ENCODE results near the gene ADAT3.
A peak's percentile ranks its signal among the peaks of the same experiment; 100 is the strongest.

ADAT3 gene

DNA sequence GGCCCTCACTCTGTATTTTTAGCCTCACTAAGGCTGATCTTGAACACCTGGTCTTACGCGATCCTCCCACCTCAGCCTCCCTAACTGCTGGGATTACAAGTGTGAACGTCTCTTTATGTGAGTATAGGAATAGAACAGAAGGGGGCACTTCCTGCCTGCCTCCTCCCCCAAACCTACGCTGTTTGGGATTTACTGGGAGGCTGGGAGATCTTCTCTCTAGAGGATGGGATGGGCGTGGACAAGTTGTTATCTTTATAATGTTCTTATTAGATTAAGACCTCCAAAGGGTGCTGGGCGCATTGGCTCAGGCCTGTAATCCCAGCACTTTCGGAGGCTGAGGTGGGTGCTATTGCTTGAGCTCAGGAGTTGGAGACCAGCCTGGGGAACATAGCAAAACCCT lies 32.9 kb downstream of the ADAT3 start:
- no peak for DNase-seq (ENCODE audit: low read depth)

DNA sequence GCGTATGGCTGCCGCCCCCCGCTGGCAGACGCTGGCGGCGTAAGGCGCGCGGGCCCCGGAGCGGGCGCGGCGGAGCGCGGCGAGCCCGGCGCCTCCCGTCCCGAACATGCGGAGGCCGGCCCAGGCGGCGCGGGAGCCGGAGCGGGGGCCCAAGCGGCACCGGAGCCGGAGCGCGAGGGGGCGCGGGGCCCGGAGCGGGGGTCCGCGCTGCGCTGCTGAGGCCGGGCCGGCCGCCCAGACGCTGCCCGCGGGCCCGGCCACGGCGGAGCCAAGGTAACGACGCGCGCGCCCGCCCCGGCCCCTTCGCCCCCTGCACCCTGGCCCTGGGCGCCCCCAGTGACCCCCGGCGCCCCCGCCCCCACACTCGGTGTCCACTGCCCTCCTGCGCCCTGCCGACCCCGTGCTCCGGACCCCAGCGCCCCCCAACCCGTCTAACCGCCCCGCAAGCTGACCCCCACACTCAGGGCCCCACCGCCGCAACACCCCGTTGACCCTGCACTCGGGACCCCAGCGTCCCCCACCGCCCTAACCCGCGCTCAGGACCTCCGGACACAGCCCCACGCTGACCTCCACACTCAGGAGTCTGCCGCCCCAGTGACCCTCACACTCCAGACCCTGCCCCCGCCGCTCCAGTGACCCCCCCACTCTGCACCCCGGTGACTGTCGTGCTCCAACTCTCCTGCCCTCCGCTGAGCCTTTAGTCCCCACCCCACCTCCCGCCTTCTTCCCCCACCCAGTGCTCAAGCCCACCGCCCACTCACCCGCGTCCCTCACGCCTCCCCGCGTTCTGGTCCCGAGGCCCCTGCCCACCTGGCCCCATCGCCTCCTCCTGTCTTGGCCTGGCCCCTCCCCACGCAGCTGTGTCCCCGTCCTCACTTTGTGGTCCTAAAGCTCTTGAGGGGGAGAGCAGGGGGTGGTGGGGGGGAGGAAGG lies 36.2 kb downstream of the ADAT3 start, which contains the start of gene CSNK1G2:
CSNK1G2 (plus strand) TSS at position 27 of the 932 bp plus-strand sequence. CDS start 28,601 bp downstream, outside the sequence.
- DNase-seq (ENCODE audit: low read depth), result no peak

DNA sequence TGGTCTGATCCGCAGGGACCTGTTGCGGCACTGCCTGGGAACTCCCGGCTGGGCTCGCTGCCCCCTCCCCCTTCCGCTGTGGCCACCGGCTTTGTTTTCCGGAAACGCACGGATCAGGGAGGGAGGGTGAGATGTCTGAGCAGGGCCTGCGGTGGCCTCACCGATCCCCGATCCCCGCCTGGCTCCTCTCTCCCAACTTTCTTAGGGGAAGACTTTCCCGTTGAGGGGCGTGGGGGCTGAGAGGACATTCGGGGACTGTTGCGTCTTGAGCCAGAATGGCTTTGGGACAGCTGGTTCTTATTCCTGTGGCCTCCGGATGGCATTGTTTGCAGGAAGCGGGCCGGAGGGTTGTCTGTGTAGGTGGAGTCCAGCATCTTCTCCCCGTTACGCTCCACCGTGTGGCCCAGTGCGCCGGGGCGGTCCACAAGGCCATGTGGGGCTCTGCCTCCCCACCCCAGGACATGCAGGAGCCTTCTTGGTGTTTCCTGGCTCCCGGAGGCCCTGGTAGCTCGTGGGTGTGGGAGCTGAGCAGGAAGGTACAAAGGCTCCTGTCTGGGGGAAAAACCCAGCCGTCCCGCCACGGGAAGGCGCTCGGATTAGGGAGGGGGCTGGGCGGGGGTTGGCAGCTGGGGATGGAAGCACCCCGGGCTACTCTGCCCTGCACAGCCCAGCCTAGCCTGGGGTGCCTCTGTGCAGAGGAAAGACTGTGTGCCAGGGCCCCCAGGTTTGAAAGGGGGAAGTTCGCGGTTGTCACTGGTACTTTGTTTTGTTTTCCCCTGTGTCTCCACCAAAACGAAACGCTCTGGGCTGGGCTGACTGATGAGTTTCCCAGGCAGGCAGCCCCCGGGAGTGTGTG lies 37.1 kb downstream of the ADAT3 start:
- peak; percentile 27 for DNase-seq (ENCODE audit: low read depth)

DNA sequence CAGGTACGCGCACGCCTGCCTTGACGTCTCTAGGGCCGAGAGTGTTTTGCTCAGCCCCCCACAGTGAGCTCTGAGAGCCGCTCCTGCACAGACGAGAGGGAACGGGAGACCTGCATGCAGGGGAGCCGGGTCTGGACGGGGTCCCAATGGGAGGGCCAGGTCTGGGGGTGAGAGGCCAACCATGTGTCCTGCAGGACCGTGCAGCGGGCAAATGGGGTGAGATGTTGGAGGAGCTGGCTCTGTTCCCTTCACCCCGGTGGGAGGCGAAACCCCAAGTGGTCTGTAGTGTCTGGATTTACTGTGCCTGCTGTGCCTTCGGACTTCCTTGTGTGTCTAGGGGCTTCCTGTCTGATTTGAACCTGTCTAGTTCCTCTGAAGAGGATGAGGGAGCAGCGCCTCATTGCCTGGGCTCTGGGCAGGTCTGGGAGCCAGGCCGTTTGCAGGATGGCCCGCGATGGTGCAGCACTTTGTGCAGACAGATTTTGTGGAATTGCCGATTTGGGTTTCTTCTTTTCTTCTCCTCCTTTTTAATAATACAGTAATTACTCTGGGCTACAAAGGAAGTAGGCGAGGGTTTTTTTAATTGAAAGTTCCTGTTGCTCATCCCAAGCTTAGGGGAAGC lies 37.8 kb downstream of the ADAT3 start:
- no peak for DNase-seq (ENCODE audit: low read depth)

DNA sequence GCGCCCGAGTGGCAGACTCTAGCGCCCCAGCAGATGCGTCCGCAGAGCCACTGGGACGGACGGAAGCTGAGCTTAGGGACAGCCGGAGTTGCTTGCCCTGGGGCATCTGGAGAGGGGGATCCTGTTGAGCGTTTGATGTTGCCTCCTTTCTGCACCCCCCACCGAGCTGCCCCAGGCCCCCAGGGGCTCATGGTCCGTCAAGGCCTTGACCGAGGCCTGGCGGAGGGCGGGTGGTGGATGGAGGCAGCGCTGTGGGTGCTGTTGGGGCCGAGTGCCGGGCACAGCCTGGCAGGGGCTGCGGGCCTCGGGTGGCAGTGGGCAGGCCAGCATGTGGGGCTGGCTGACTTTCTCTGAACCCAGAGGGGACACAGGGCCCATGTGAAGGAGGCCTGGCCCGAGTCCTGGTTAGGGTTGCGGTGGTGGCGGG lies 38.5 kb downstream of the ADAT3 start:
- DNase-seq (ENCODE audit: low read depth), result no peak

DNA sequence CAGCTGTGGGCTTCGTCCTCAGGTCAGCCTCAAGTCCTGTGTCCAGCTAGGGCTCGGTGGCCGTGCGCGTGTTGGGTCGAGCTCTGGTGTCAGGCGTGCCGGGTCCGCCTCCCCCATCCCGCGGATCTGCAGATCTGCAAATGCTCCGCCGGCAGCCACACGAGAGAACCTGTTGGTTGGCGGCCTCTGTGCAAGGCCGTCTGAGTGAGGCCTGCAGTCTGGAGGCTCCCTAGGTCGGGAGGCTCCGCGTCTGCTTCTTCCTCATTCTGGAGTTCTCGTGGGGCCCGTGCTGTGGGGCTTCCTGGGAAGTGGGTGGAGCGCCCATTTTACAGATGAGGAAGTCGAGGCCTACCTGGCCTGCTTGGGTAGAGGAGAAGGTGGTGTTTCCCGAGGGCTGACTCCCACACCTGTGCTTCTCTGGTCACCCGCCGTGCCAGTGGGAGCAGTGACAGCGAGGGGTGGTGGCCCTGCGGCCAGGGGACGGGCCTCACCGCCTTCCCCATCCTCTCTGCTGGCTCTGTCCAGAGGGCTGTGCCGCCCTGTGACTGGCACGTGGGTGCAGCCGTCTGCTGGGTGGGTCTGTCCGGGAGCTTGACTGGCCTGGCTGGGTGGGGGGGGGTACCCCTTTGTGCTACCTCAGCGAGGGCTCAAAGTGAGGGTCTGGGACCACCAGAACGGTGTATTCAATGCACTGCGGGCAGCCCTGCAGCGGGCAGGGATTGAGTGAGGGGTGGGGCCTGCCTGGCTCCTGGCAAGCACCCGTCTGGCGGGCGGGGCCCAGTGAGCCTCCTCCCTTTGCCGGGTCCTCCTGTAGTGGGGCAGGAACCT lies 39.1 kb downstream of the ADAT3 start:
- DNase-seq (ENCODE audit: low read depth), result no peak

DNA sequence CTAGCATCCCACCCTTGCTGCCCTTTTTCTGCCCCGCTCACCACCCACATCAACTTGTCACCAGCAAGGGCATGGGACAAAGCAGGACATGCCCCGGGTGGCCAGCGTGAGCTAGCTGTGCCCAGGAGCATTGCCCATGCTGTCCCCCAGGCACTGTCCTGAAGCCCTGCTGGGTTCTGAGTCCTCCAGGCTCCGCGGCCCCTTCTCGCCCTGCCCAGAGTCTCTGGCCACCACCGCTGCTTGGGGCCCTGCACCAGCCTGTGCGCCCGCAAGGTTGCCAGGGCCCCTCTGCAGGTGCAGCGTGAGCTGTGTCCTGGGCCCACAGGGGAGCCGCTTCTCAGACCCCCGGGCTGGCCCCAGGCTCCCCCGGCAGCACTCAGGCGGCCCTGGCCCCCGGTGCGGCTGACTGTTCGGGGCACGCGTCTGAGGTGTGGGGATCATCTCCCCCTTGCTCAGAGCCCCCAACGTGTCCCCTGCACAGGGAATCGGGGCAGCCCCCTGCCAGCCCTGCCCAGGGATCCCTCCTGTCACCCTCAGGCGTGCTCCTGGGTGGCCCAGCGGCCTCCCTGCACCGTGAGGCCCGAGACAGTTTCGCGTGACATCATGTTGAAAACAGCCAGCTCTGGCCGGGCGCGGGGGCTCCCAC lies 39.8 kb downstream of the ADAT3 start:
- DNase-seq (ENCODE audit: low read depth), result no peak

DNA sequence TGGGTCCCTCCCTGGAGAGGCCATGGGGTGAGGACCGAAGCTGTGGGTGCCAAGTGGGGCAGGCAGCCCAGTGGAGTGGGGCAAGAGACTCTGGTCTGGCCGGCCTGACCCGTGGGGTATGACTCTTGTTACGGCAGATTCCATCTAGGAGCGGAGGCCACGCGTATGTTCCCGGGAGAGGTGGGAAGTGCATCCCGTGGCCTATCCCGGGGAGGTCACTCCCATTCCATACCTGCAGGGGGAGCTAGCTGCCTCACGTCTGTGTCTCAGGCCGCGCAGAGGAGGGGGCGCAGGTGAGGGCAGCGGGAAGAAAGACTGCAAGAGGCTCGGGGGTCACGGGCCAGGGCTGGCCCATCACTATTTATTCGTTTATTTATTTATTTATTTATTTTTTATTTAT lies 40.7 kb downstream of the ADAT3 start:
- no peak for DNase-seq (ENCODE audit: low read depth)

DNA sequence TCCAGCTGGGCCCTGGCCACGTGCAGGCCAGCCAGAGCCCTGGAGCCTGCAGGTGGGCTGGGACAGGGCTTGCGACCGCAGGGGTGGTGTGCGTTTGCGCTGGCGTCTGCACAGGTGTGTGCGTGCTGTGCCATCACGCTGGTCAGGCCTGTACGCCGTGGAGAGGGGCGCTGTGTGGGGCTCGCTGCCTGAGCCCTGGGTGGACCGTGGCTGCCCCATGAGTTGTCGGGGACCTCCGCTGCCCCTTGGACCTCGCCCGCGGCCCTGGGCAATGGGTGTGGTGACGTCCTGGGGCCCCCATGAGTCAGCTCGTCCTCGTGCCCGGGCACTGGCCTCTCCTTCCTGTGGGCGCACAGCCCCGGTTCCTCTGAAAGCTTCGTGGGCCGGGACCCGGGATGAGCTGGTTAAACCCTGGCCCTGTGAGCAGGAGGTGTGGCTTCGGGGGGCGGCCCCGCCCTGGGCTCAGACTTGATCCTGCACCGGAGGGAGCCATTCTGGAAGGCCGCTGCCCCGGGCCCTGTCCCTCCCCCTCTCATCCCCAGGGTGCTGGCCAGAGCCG lies 42.5 kb downstream of the ADAT3 start:
- no peak for DNase-seq (ENCODE audit: low read depth)

DNA sequence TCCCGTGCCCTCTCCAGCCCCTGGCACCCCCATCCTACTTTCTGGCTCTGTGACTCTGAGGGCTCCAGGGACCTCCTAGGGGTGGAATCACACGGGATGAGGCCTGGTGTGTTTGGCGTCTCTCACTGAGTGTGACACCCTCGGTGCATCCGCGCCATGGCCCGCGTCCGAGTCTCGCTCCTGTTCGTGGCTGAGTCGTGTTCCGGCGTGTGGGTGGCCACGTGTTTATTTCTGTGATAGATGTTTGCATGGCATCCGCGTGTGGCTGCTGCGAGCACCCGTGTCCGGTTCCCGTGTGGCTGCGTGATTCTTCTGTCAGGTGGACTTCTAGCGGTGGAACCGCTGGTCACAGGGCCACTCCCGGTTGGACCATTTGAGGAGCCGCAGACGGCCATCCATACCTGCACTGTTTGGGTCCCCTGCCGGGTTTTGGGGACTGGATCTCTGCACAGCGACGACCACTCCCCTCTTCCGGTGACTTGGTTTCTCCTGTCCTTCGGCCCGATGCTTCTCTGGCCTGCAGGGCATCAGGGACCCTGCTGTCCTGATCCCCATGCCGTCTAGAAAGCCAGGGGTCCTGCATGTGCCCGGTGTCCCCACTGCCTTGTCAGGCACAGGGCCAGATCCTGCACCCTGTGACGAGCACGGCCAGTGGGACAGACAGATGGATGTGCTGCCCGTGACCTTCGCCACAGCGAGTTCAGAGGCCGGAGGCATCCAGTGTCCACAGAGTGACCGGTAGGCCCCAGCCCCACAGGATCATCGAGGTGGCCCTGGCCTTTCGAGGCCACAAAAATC lies 44.3 kb downstream of the ADAT3 start:
- DNase-seq (ENCODE audit: low read depth), result no peak

DNA sequence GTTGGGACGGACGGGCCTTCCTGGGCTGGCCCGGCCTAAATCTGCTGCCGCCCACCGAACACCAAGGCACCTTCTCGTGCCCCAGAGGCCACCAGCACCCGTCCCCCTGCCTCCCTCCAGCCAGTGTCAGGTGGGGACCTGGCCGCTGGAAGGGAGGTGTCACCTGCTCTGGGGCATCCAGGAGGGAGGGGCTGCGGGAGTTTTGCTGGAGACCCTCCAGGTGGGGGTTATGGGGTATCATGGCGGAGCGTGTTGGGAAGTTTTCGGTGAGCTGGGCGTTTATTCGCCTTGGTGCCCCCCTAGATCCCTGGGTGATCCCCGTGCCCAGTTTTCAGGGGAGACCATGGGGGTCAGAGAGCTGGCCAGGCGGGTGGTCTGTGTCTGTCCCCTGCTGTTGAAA lies 45.4 kb downstream of the ADAT3 start:
- DNase-seq (ENCODE audit: low read depth), result no peak

DNA sequence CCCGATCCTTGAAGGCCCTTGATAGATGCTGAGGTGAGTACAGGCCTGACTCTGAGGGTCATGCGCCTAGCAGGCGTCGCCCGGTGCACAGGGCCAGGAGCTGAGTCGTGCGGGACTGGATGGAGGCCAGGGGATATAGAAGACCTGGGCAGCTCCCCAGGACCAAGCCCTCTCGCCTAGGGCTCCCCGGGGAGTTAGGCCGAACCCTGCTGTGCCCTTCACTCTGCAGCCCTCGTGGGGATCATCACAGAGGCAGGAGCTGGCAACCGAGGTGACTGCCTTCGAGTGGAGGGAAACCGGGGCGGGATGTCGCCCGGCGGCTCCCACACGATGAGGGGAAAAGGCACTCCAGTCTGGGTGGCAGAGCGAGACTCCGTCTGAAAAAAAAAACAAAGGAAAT lies 47.4 kb downstream of the ADAT3 start:
- DNase-seq (ENCODE audit: low read depth), result no peak

DNA sequence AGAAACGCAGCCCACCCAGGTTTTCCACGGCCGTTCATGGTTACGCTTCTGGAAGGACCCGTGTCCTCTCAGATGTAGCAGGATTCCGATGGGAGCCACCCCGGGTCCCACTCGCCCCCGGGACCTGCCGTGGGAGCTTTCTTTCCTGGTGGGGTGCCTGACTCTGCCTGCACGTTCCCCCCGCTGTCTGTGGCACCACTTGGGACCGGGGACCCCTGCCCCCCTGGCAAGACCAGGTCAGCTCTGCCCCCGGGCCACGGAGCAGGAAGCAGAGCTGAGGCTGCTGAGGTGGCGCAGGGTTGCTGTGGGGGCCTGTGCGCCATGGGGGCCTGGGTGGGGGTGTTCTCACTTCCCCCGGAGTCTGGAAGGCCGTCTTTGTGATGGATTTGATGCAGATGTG lies 47.8 kb downstream of the ADAT3 start:
- DNase-seq (ENCODE audit: low read depth), result no peak

DNA sequence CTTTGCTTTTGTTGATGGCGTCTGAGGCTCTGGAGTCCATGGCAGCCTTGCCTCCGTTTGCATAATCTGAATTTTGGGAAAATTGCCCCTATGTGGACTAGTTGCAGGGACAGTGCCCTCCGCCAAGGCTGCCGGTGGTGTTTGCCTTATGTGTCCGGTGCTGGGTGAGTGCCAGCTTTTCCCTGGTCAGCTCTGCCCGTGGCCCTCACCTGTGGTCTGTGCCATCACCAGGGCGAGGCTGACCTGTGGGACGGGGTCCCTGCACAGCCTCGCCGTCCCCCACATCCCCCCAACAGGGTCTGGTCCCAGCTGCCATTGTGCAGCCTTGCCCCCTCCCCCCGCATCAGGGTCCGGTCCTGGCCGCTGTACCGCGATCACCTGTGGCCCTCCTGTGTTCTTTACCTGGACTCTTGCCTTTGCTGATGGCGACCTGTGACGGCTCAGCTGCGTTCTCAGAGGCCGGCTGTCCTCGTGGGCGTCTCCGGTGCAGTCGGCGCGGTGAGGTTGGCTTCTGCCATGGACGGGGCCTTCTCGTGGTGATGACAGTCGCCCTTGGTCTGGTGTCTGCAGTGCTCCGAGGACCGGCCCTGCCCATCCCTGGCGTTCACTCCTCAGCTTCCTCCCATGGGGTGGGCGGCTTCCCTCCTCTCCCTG lies 48.4 kb downstream of the ADAT3 start:
- DNase-seq (ENCODE audit: low read depth), result no peak

DNA sequence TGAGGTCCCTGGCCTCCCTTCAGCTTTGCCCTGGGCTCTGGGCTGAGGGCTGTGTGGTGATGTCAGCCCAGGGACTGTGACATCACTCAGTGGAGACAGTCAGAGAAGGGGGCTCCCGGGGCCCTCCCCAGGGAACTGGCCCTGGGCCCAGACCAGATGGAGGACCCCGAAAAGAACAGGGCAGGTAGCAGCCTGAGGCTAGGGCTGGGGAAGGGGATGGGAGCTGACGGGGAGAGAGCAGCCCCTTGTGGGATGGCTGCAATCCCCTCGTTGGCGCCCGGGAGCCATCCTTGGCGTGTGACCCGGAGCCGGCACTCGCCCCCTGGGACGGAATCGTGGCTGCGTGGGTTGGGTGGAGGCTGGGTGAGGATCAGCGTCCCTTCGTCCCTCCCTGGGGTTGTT lies 49.3 kb downstream of the ADAT3 start:
- DNase-seq (ENCODE audit: low read depth), result no peak

DNA sequence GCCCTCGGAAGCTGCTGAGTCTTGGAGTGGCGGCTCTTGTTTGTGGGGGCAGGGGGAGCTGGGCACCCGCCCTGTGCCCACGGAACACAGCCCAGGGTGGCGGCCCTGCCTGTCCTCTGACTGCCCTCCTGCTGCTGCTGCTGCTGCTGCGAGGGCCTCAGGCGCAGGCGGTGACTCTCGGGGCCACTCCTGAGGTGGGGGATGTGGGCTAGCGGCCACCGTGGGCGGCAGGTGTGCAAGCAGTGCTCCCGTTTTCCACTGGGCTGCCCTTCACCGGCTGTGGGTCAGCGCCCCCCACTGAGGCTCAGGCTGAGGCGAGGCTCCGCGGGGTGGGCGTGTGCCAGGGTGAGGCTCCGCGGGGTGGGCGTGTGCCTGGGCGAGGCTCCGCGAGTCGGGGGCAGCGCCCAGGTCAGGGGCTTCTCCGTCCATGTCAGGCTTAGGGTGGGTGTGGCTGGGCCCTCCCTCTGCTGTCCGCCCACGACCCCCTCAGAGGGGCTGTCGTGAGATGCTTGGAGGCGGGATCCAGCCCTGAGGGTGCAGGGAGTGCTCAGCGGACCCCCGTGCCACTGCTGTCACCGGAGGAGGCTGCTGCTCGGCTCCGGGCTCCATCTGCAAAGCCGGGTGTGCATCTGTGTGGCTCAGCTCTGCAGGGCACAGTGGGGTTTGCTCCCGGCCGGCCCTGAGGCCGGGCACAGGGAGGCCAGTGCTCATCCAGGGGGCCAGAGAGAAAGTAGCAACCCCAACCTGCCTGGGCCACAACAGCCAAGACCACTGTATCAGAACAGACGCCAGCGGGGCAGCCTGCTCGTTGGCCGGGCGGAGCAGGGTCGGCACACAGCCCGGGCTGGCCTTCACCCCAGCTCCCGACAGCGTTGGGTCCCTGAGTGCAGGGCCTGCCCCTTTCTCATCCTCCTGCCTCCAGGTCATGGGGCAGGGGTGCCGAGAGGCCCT lies 50.2 kb downstream of the ADAT3 start:
- no peak for DNase-seq (ENCODE audit: low read depth)

DNA sequence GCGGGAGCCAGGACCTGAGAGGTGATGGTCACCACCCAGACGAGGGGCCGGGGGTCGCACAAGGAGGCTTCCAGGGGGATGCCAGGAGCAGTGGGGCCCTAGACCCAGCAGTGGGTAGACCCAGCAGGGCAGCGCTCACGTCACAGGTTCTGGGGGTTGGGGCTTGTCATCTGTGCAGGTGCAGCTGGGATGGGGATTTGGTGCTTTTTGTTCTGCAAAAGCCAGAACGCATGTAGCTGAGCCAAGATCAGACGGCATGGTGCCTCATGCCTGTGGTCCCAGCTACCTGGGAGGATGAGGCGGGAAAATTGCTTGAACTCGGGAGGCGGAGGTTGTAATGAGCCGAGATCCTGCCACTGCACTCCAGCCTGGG lies 50.9 kb downstream of the ADAT3 start:
- DNase-seq (ENCODE audit: low read depth), result no peak

DNA sequence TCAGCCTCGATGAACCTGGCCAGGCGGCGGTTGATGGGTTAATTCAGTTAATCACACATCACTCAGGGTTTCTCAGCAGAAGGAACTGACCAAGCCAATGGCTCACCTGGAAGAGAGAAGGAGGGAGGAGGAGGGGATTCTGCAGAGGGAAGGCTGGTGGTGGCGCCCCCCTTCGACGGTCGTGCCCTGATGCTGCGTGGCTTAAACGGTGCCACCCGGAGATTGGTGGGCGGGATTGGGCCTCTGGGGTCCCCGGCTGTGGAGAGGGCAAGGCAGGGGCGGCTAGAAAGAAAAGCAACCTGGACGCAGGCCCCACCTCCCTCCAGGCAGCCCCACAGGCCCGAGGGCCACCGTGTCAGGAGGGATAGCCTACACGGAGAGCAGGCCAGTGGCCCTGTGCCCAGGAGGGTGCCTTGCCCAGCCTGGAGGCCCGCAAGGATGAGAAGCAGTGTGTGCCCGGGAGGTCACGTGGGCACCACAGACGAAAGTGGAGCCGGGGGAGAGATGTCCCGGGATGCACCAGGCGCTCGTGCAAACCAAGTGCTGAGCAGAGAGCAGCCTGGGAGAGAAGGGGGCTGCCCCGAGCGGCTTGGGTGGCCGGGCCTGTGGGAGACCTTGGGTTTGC lies 51.8 kb downstream of the ADAT3 start:
- no peak for DNase-seq (ENCODE audit: low read depth)

Measured in stromal cell of bone marrow (primary cell).